ENCODE results near the gene RBM42. TPM values are rescaled to one million over a fixed set of nuclear protein-coding genes. Genes with fewer than 3 reads are reported as not detected.

RBM42 gene
- total and polyA plus RNA-seq, 9 donors, result 32.8 to 55.3 (median 50.7) TPM

Other genes with a start within 250 kb of the RBM42 start
- 0.22 TPM for gene FFAR2, start 180.8 kb upstream of the RBM42 start, total RNA-seq
- gene FFAR2, start 180.8 kb upstream of the RBM42 start, polyA plus RNA-seq (ENCODE audit: insufficient read depth in 1 of 8, insufficient read length in 8 of 8, low replicate concordance in 1 of 8), result under 1 TPM in 7 of 8 donors, not detected in 1; 0.10 to 0.73 (median 0.23) TPM
- gene KRTDAP, start 138.6 kb upstream of the RBM42 start, total RNA-seq, result 0.18 TPM
- gene KRTDAP, start 138.6 kb upstream of the RBM42 start, polyA plus RNA-seq (ENCODE audit: insufficient read depth in 1 of 8, insufficient read length in 8 of 8, low replicate concordance in 1 of 8), result 10 to 100 TPM in 1 of 8 donors, 1 to 10 TPM in 1, under 1 TPM in 2, not detected in 4; 0.43 to 36.6 (median 3.6) TPM
- gene DMKN, start 115.4 kb upstream of the RBM42 start, total RNA-seq, result 2.0 TPM
- 10 to 100 TPM in 1 of 8 donors, 1 to 10 TPM in 7; 1.1 to 22.6 (median 2.1) TPM for gene DMKN, start 115.4 kb upstream of the RBM42 start, polyA plus RNA-seq (ENCODE audit: insufficient read depth in 1 of 8, insufficient read length in 8 of 8, low replicate concordance in 1 of 8)
- not detected for gene SBSN, start 100.7 kb upstream of the RBM42 start, total RNA-seq
- gene SBSN, start 100.7 kb upstream of the RBM42 start, polyA plus RNA-seq (ENCODE audit: insufficient read depth in 1 of 8, insufficient read length in 8 of 8, low replicate concordance in 1 of 8), result 1 to 10 TPM in 1 of 8 donors, under 1 TPM in 3, not detected in 4; 0.10 to 5.1 (median 0.40) TPM
- not detected for gene GAPDHS, start 95.6 kb upstream of the RBM42 start, total RNA-seq
- not detected for gene GAPDHS, start 95.6 kb upstream of the RBM42 start, polyA plus RNA-seq (ENCODE audit: insufficient read depth in 1 of 8, insufficient read length in 8 of 8, low replicate concordance in 1 of 8)
- 51.4 TPM for gene TMEM147, start 83.4 kb upstream of the RBM42 start, total RNA-seq
- 10 to 100 TPM; 41.5 to 50.1 (median 44.6) TPM for gene TMEM147, start 83.4 kb upstream of the RBM42 start, polyA plus RNA-seq (ENCODE audit: insufficient read depth in 1 of 8, insufficient read length in 8 of 8, low replicate concordance in 1 of 8)
- not detected for gene ATP4A, start 65.4 kb upstream of the RBM42 start, total RNA-seq
- gene ATP4A, start 65.4 kb upstream of the RBM42 start, polyA plus RNA-seq (ENCODE audit: insufficient read depth in 1 of 8, insufficient read length in 8 of 8, low replicate concordance in 1 of 8), result under 1 TPM in 1 of 8 donors, not detected in 7; 0.52 TPM
- not detected for gene PMIS2, start 42.9 kb upstream of the RBM42 start, total RNA-seq
- gene PMIS2, start 42.9 kb upstream of the RBM42 start, polyA plus RNA-seq (ENCODE audit: insufficient read depth in 1 of 8, insufficient read length in 8 of 8, low replicate concordance in 1 of 8), result not detected
- gene HAUS5, start 16.3 kb upstream of the RBM42 start, total RNA-seq, result 9.5 TPM
- 10 to 100 TPM in 7 of 8 donors, 1 to 10 TPM in 1; 9.4 to 16.1 (median 12.6) TPM for gene HAUS5, start 16.3 kb upstream of the RBM42 start, polyA plus RNA-seq (ENCODE audit: insufficient read depth in 1 of 8, insufficient read length in 8 of 8, low replicate concordance in 1 of 8)
- gene ETV2, start 12.7 kb downstream of the RBM42 start, total RNA-seq, result 1.6 TPM
- gene ETV2, start 12.7 kb downstream of the RBM42 start, polyA plus RNA-seq (ENCODE audit: insufficient read depth in 1 of 8, insufficient read length in 8 of 8, low replicate concordance in 1 of 8), result 1 to 10 TPM; 1.7 to 4.9 (median 3.2) TPM
- gene COX6B1, start 19.3 kb downstream of the RBM42 start, total RNA-seq, result 582 TPM
- 100 to 1,000 TPM; 263 to 328 (median 300) TPM for gene COX6B1, start 19.3 kb downstream of the RBM42 start, polyA plus RNA-seq (ENCODE audit: insufficient read depth in 1 of 8, insufficient read length in 8 of 8, low replicate concordance in 1 of 8)
- gene UPK1A, start 37.5 kb downstream of the RBM42 start, total RNA-seq, result not detected
- gene UPK1A, start 37.5 kb downstream of the RBM42 start, polyA plus RNA-seq (ENCODE audit: insufficient read depth in 1 of 8, insufficient read length in 8 of 8, low replicate concordance in 1 of 8), result 1 to 10 TPM in 1 of 8 donors, under 1 TPM in 2, not detected in 5; 0.17 to 7.7 (median 0.28) TPM
- gene ZBTB32, start 75.5 kb downstream of the RBM42 start, total RNA-seq, result not detected
- under 1 TPM in 6 of 8 donors, not detected in 2; 0.25 to 0.40 (median 0.36) TPM for gene ZBTB32, start 75.5 kb downstream of the RBM42 start, polyA plus RNA-seq (ENCODE audit: insufficient read depth in 1 of 8, insufficient read length in 8 of 8, low replicate concordance in 1 of 8)
- gene KMT2B, start 89.0 kb downstream of the RBM42 start, total RNA-seq, result 7.6 TPM
- gene KMT2B, start 89.0 kb downstream of the RBM42 start, polyA plus RNA-seq (ENCODE audit: insufficient read depth in 1 of 8, insufficient read length in 8 of 8, low replicate concordance in 1 of 8), result 10 to 100 TPM; 17.3 to 33.7 (median 25.3) TPM
- 2.1 TPM for gene IGFLR1, start 113.4 kb downstream of the RBM42 start, total RNA-seq
- gene IGFLR1, start 113.4 kb downstream of the RBM42 start, polyA plus RNA-seq (ENCODE audit: insufficient read depth in 1 of 8, insufficient read length in 8 of 8, low replicate concordance in 1 of 8), result 1 to 10 TPM; 3.0 to 5.6 (median 3.9) TPM
- gene U2AF1L4, start 116.4 kb downstream of the RBM42 start, total RNA-seq, result 14.6 TPM
- 10 to 100 TPM; 10.6 to 17.6 (median 14.1) TPM for gene U2AF1L4, start 116.4 kb downstream of the RBM42 start, polyA plus RNA-seq (ENCODE audit: insufficient read depth in 1 of 8, insufficient read length in 8 of 8, low replicate concordance in 1 of 8)
- gene PSENEN, start 116.6 kb downstream of the RBM42 start, total RNA-seq, result 40.2 TPM
- gene PSENEN, start 116.6 kb downstream of the RBM42 start, polyA plus RNA-seq (ENCODE audit: insufficient read depth in 1 of 8, insufficient read length in 8 of 8, low replicate concordance in 1 of 8), result 10 to 100 TPM; 34.1 to 45.1 (median 36.8) TPM
- 10.2 TPM for gene LIN37, start 119.5 kb downstream of the RBM42 start, total RNA-seq
- gene LIN37, start 119.5 kb downstream of the RBM42 start, polyA plus RNA-seq (ENCODE audit: insufficient read depth in 1 of 8, insufficient read length in 8 of 8, low replicate concordance in 1 of 8), result 10 to 100 TPM in 5 of 8 donors, 1 to 10 TPM in 3; 9.2 to 12.8 (median 10.9) TPM
- 46.7 TPM for gene HSPB6, start 128.0 kb downstream of the RBM42 start, total RNA-seq
- gene HSPB6, start 128.0 kb downstream of the RBM42 start, polyA plus RNA-seq (ENCODE audit: insufficient read depth in 1 of 8, insufficient read length in 8 of 8, low replicate concordance in 1 of 8), result 100 to 1,000 TPM; 236 to 741 (median 528) TPM
- 3.9 TPM for gene PROSER3, start 129.1 kb downstream of the RBM42 start, total RNA-seq
- gene PROSER3, start 129.1 kb downstream of the RBM42 start, polyA plus RNA-seq (ENCODE audit: insufficient read depth in 1 of 8, insufficient read length in 8 of 8, low replicate concordance in 1 of 8), result 10 to 100 TPM in 6 of 8 donors, 1 to 10 TPM in 2; 6.9 to 14.6 (median 11.9) TPM
- gene ARHGAP33, start 146.5 kb downstream of the RBM42 start, total RNA-seq, result 3.6 TPM
- gene ARHGAP33, start 146.5 kb downstream of the RBM42 start, polyA plus RNA-seq (ENCODE audit: insufficient read depth in 1 of 8, insufficient read length in 8 of 8, low replicate concordance in 1 of 8), result 10 to 100 TPM in 7 of 8 donors, 1 to 10 TPM in 1; 8.3 to 28.5 (median 19.4) TPM
- not detected for gene PRODH2, start 183.8 kb downstream of the RBM42 start, total RNA-seq
- under 1 TPM in 2 of 8 donors, not detected in 6; 0.18 to 0.27 TPM for gene PRODH2, start 183.8 kb downstream of the RBM42 start, polyA plus RNA-seq (ENCODE audit: insufficient read depth in 1 of 8, insufficient read length in 8 of 8, low replicate concordance in 1 of 8)
- gene NPHS1, start 223.5 kb downstream of the RBM42 start, total RNA-seq, result 0.09 TPM
- gene NPHS1, start 223.5 kb downstream of the RBM42 start, polyA plus RNA-seq (ENCODE audit: insufficient read depth in 1 of 8, insufficient read length in 8 of 8, low replicate concordance in 1 of 8), result under 1 TPM in 7 of 8 donors, not detected in 1; 0.04 to 0.37 (median 0.21) TPM
- 0.31 TPM for gene KIRREL2, start 227.9 kb downstream of the RBM42 start, total RNA-seq
- 1 to 10 TPM in 1 of 8 donors, under 1 TPM in 7; 0.28 to 1.0 (median 0.58) TPM for gene KIRREL2, start 227.9 kb downstream of the RBM42 start, polyA plus RNA-seq (ENCODE audit: insufficient read depth in 1 of 8, insufficient read length in 8 of 8, low replicate concordance in 1 of 8)
- 4.7 TPM for gene APLP1, start 239.5 kb downstream of the RBM42 start, total RNA-seq
- 10 to 100 TPM in 3 of 8 donors, 1 to 10 TPM in 5; 4.6 to 10.7 (median 7.5) TPM for gene APLP1, start 239.5 kb downstream of the RBM42 start, polyA plus RNA-seq (ENCODE audit: insufficient read depth in 1 of 8, insufficient read length in 8 of 8, low replicate concordance in 1 of 8)